DOHH2 (cell line): ENCODE measurements around the gene SMARCAD1.
"Not testable (repeated sequence)": the region's sequence is repeated elsewhere in the genome, so short reads cannot be mapped to it uniquely, and the experiment has no call there.

Experiments used
- H3F3A ChIP-seq: fragments of 200-600 bp; sonication (generic), shearing (Covaris generic); 2 replicates; pipeline ENCODE4 v1.6.0; 2016; ENCODE audit warnings: antibody characterized with exemption, mild to moderate bottlenecking; ENCODE audit not compliant: control insufficient read depth, insufficient read depth
- H3K27ac ChIP-seq: fragments of 200-600 bp; sonication (generic); 2 replicates; pipeline ENCODE4 v1.5.1; 2014; ENCODE audit warnings: low read depth, mild to moderate bottlenecking, low read length, moderate library complexity
- H3K27me3 ChIP-seq: fragments of 200-600 bp; sonication (generic); 2 replicates; pipeline ENCODE4 v1.6.1; 2014; ENCODE audit warnings: mild to moderate bottlenecking, low read length, mixed read lengths; ENCODE audit not compliant: control insufficient read depth
- H3K36me3 ChIP-seq: fragments of 200-600 bp; sonication (generic); 2 replicates; pipeline ENCODE4 v1.6.1; 2014; ENCODE audit warnings: mild to moderate bottlenecking, low read length, moderate library complexity, mixed read lengths; ENCODE audit not compliant: control insufficient read depth
- H3K4me1 ChIP-seq: fragments of 200-600 bp; sonication (generic); 2 replicates; pipeline ENCODE4 v1.6.1; 2014; ENCODE audit warnings: mild to moderate bottlenecking, low read length, mixed read lengths; ENCODE audit not compliant: control insufficient read depth
- H3K4me2 ChIP-seq: fragments of 200-600 bp; sonication (generic); 2 replicates; pipeline ENCODE4 v1.6.0; 2014; ENCODE audit warnings: mild to moderate bottlenecking, low read length, moderate library complexity
- H3K4me3 ChIP-seq: fragments of 200-600 bp; sonication (generic); 2 replicates; pipeline ENCODE4 v1.5.1; 2014; ENCODE audit warnings: mild to moderate bottlenecking, low read length, mixed read lengths
- H3K79me2 ChIP-seq: fragments of 200-600 bp; sonication (generic); 2 replicates; pipeline ENCODE4 v1.6.1; 2014; ENCODE audit warnings: mild to moderate bottlenecking, low read length, mixed read lengths; ENCODE audit not compliant: control insufficient read depth
- H3K9me2 ChIP-seq: fragments of 200-600 bp; sonication (generic); replicated peaks from 2 replicates; pipeline ENCODE4 v1.6.1; 2014; ENCODE audit warnings: mild to moderate bottlenecking, low read length, mixed read lengths; ENCODE audit not compliant: control insufficient read depth
- H3K9me3 ChIP-seq: fragments of 200-600 bp; sonication (generic); 2 replicates; pipeline ENCODE4 v1.6.1; 2014; ENCODE audit warnings: antibody characterized with exemption, low read length, mixed read lengths; ENCODE audit not compliant: control insufficient read depth, insufficient read depth
- H4K20me1 ChIP-seq: fragments of 200-600 bp; sonication (generic); 2 replicates; pipeline ENCODE4 v1.6.0; 2014; ENCODE audit warnings: low read depth, mild to moderate bottlenecking, antibody characterized with exemption, low read length, moderate library complexity; ENCODE audit not compliant: control insufficient read depth, insufficient read depth
- CTCF ChIP-seq: fragments of 200-600 bp; sonication (generic); IDR thresholded peaks from one replicate; pipeline ENCODE4 v1.5.1; 2014; ENCODE audit warnings: antibody characterized with exemption, mild to moderate bottlenecking, low read depth, low read length; ENCODE audit not compliant: poor library complexity, severe bottlenecking
- EZH2phosphoT487 ChIP-seq: fragments of 200-600 bp; sonication (generic); IDR thresholded peaks from 2 replicates; pipeline ENCODE4 v1.6.1; 2017; ENCODE audit warnings: borderline replicate concordance, mild to moderate bottlenecking, antibody characterized with exemption, low read length, moderate library complexity, mixed read lengths

SMARCAD1 gene

DNA sequence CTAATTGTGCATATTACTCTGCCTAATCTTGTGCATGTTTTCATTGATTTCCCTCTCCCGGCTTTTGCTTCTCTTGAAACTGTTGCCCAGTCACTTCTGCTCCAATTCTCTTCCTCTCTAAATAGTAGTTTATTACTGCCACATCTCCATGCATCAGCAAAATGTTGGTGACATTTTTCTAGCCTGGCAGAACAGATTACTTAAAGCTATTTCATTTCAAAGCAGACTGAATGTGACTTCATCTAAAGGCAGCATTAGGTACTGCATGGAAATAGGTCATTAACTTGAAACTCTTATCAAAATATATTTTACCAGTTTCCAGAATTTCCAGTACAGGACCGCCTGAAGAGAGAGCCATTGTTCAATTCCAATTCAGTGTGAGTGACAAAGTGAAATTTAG, 82.6 kb downstream of the SMARCAD1 start:
- no peaks in the 10 kb centered on the region for H3K79me2 ChIP-seq
- H3K27me3 ChIP-seq, result no peaks in the 10 kb centered on the region
- H3K4me3 ChIP-seq, result no peak overlapping the region
- no peak overlapping the region for H3K27ac ChIP-seq
- no peaks in the 10 kb centered on the region for H3K9me2 ChIP-seq
- TF ChIP-seq CTCF, result no peak
- TF ChIP-seq EZH2phosphoT487, result no peak
- H3K36me3 ChIP-seq, result peaks cover 22% of the 10 kb centered on the region
- H3K4me2 ChIP-seq, result no peak overlapping the region
- no peaks in the 10 kb centered on the region for H3K4me1 ChIP-seq
- no peaks in the 10 kb centered on the region for H4K20me1 ChIP-seq
- H3K9me3 ChIP-seq, result no peaks in the 10 kb centered on the region
- no peaks in the 10 kb centered on the region for H3F3A ChIP-seq

GRCh38 chr4:94293981-94294380, 86.3 kb downstream of the SMARCAD1 start:
- not testable (repeated sequence) for H3K9me3 ChIP-seq, H3F3A ChIP-seq, H4K20me1 ChIP-seq, H3K36me3 ChIP-seq, H3K4me2 ChIP-seq, H3K27me3 ChIP-seq, H3K4me3 ChIP-seq, H3K9me2 ChIP-seq, H3K27ac ChIP-seq, H3K79me2 ChIP-seq, H3K4me1 ChIP-seq

DNA sequence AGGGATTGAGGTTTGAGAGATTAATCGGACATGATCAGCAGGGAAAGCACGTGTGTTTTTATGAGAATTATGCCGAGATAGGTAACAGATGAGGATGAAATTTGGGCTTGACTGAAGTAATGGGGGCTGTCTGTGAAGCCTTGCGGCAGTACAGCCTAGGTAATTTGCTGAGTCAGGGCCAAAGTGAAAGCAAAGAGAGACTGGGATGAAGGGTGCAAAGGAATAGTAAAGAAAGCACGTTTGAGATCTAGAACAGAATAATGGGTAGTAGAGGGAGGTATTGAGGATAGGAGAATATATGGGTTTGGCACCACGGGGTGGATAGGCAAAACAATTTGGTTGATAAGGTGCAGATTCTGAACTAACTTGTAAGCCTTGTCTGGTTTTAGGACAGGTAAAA, 87.8 kb downstream of the SMARCAD1 start:
- H3K27ac ChIP-seq, H3K79me2 ChIP-seq, H3K4me2 ChIP-seq, H3K4me3 ChIP-seq, H3K4me1 ChIP-seq, H3F3A ChIP-seq, H3K27me3 ChIP-seq, H3K9me3 ChIP-seq, H3K36me3 ChIP-seq, H4K20me1 ChIP-seq, H3K9me2 ChIP-seq: not testable (repeated sequence)

DNA sequence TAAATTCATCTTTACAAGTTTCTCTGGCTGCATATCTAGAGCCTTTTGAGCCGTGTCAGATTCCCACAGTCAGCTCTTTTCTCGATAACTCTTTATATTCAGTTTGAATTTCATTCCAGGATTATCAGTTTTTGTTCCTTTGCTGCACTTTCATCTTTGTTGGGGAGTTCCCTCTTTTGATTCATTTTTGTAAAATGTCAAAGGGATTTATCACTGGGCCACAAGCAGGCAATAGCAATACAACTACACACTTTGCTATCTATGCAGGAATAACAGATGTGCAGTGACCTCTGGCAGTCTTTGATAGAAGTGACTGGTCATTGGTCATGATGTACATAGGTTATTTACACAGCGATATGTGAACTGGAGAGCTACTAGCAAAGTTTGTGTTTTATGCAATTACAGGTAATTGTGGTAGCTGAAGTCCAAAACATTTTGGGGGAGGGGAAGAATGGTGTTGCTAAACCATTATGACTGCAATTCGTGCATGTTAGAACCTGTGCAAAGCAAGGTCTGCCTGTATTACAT, 91.1 kb downstream of the SMARCAD1 start:
- no peaks in the 10 kb centered on the region for H3K27me3 ChIP-seq
- no peak overlapping the region for H3K27ac ChIP-seq
- no peak for TF ChIP-seq EZH2phosphoT487
- no peak for TF ChIP-seq CTCF
- H3K4me2 ChIP-seq, result no peak overlapping the region
- H3K4me3 ChIP-seq, result no peak overlapping the region
- H3K4me1 ChIP-seq, result no peaks in the 10 kb centered on the region
- H4K20me1 ChIP-seq, result no peaks in the 10 kb centered on the region
- H3K9me2 ChIP-seq, result no peaks in the 10 kb centered on the region
- H3K79me2 ChIP-seq, result no peaks in the 10 kb centered on the region
- no peaks in the 10 kb centered on the region for H3F3A ChIP-seq
- no peaks in the 10 kb centered on the region for H3K36me3 ChIP-seq
- H3K9me3 ChIP-seq, result no peaks in the 10 kb centered on the region
